ENCODE data around the gene CPSF4L.
"Not testable (repeated sequence)": the region's sequence is repeated elsewhere in the genome, so short reads cannot be mapped to it uniquely, and the experiment has no call there.

CPSF4L gene

DNA sequence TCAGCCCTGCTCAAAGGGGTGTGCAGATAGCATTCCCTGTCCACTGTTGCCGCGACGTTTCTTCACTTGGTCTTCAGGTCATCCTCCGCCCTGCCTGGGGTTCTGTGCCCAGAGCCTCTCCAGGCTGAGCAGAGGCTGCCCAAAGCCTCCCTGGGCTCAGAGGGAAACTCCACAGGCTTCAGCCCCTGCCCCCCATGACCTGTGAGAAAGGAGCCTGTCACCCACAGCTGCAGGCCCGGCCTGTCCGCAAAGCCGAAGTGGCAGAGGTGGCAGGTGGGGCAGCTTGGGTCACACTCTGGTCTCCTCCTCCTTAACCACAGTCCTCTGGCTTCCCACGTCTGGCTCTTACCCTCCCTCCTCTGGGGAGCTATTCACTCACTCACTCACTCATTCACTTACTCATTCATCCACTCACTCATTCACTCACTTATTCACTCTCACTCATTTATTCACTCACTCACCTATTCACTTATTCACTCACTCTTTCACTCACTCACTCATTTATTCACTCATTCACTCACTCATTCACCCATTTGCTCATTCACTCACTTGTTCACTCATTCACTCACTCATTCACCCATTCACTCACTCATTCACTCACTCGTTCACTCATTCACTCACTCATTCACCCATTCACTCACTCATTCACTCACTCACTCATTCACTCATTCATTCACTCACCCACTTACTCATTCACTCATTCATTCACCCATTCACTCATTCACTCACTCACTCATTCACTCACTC lies 7.1 kb upstream of the CPSF4L start:
- no peak for DNase-seq (ENCODE audit: low read depth, low spot score)

DNA sequence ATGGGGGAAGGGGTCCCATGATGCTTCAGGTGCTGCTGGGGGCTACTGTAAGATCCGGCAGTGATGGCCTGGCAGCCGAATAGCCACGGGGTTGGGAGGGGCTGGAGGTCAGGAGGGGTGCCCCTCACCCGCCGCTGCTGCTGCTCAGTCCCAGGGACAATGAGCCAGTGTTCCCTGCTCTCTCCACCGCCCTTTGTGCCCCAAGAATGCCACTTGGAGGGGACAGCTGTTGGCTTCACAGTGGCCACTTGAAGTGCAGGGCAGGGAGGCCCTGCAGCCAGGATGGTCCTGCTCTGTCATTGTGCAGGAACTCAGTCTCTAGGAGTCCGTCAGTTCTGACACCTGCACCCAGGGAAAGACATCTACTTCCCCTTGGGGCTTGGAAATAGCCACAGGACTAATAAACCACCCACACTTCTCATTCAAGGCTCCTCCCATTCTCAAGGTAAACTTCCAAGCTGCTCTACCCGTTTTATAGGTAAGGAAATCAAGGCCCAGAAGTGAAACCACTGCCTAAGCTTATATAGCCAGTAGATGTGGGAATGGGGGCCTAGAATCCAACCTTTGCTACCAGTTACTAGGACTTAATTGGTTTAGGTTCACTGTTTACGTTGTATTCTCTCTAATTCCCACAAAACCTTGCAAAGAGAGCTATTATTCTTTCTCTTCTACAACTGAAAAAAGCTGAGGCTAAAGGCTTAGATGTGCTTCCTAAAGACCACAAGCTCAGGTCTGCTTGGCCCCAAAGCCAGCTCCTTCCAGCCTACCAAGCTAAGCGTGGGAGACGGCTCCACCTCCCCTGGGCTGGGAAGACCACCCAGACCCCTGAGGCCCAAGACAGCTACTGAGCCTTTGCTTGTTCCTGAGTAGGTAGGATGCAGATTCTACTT lies 6.2 kb upstream of the CPSF4L start:
- no peak for DNase-seq (ENCODE audit: low read depth, low spot score)

DNA sequence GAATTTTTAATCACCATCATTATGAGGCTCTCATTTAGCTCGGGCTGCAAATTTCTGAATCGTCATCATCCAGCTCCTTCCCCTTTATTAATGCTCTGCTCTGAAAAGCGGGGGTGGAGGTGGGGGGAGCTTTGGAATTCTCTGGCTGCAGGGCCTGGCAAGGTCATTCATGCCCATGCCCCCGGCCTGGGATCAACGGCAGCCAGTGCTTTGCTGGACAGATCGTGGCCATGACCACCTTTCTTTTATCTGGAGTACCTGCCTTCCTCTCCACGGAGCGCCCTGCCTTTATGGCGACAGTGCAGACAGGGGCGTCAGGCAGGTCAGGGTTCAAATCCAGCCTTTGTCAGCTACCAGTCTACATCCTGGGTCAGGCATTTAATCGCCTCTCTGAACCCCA lies 5.1 kb upstream of the CPSF4L start:
- no peak for DNase-seq (ENCODE audit: low read depth, low spot score)

DNA sequence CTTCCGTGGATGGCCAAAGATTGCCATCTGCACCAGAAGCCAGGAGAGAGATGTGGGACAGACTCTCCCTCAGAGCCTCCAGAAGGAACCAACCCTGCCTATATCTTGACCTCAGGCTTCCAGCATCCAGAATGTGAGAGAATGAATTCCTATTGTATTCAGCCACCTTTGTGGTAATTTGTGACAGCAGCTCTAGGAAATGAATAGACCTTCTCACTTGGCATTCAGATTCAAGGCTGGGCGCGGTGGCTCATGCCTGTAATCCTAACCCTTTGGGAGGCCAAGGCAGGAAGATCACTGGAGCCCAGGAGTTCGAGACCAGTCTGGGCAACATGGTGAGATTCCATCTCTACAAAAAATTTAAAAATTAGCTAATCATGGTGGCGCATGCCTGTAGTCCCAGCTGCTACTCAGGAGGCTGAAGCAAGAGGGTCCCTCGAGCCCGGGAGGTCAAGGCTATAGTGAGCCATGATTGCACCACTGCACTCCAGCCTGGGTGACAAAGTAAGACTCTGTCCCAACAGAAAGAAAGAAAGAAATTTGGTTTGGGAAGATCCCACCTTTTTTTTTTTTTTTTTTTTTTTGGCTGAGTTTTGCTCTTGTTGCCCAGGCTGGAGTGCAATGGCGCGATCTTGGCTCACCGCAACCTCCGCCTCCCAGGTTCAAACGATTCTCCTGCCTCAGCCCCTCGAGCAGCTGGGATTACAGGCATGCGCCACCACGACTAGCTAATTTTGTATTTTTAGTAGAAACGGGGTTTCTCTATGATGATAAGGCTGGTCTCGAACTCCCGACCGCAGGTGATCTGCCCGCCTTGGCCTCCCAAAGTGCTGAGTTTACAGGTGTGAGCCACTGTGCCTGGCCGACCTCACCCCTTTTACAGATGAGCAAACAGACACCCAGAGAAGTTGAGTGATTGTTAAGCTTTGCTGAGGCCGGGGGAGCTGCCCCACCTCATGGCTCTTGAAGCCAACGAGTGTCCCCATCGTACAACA lies 4.3 kb upstream of the CPSF4L start:
- DNase-seq (ENCODE audit: low read depth, low spot score) = no peak

- DNase-seq (ENCODE audit: low read depth, low spot score) = not testable (repeated sequence)
These were observed 2.8 kb upstream of the CPSF4L start for GRCh38 chr17:73264448-73264847.

DNA sequence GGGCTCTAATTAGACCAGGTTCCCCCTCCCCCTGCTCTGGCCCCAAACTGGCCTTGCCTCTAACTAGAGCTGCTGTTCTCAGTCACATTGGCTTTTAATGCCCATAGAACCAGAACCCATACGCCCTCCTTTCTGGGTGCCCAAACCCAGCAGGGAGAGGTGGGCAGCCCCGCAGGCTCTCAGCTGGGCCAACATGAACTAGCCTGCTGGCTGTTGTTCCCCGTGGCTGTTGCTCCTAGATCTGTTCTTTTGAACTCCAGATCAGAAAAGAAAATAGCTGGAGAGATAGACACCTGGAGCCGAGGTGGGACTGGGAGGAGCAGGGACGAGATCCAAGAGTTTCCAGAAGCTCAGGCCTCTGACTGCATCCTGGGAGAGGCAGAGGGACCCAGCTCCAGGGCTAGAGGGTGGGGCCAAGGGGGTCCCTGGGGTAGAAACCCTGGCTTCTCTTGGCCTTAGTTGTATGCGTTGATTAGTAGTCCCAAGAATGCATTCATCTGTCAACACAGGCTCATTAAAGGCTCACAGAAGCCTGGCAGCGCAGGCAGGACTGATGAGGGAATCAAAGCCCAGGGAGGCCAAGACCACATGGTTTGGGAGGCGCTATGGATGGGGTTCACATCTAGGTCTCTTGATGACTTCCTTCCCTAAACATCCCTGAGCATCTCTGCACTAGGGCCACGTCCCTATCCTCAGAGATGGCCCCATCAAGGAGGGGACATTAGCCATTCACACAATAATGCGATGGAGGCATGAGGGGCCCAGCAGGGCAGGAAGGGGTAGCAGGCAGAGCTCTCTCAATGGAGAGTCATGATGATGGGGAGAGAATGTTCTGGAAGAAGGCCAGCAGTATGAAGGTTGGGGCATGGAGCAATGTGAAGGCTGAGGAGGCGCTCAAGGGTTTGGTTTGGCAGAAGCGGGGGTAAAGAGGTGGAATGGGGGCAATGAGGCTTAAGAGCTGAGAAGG lies 1.3 kb upstream of the CPSF4L start:
- no peak for DNase-seq (ENCODE audit: low read depth, low spot score)

- no peak for DNase-seq (ENCODE audit: low read depth, low spot score)
These were observed 434 bp upstream of the CPSF4L start for GRCh38 chr17:73261952-73262675.

- no peak for DNase-seq (ENCODE audit: low read depth, low spot score)
These were observed 4.2 kb downstream of the CPSF4L start for GRCh38 chr17:73257516-73257915.

DNA sequence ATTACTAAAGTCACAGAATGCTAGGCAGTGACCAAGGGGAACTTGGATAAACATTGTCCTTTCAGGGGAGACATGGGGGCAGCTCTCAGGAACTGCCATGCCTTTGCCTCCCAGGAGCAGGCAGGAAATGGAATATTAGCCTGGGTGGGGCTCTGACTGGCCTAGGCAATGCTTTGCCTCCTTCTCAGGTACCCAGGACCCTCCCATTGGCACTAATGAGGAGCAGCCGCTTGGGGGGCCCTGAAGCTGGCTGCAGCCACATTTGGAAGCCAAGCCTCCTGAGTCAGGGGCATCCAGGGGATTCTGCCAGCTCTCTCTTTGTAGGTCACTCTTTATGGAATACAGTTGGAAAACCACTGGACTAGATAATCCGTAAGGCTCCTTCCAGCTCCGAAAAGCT lies 5.5 kb downstream of the CPSF4L start:
- no peak for DNase-seq (ENCODE audit: low read depth, low spot score)

DNA sequence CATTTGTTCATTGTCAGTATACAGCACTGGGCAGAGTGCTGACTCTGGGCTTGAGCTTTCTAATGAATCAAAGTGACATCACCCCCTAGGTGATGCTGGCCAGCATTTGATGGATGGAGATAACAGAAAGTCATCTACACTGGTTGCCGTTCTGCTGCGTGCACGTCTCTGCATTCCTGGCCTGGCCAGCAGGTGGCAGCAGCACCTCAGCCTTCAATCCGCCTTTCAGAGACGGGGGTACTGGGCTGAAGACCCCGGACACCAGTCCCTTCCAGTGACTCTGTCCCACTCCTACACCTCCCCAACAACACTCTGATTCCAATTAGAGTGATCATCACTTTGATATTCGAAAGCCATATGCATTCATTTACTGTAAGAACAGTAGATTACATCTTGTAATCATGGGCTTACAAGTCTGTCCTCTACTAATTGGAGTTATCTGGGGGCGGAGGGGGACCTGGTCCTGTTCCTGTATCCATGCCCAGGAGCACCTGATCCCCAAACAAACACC lies 6.0 kb downstream of the CPSF4L start:
- DNase-seq (ENCODE audit: low read depth, low spot score) = peak; percentile 30

- DNase-seq (ENCODE audit: low read depth, low spot score) = no peak
These were observed 9.8 kb downstream of the CPSF4L start for GRCh38 chr17:73251871-73252270.

- no peak for DNase-seq (ENCODE audit: low read depth, low spot score)
These were observed 10.6 kb downstream of the CPSF4L start for GRCh38 chr17:73250851-73251640.

DNA sequence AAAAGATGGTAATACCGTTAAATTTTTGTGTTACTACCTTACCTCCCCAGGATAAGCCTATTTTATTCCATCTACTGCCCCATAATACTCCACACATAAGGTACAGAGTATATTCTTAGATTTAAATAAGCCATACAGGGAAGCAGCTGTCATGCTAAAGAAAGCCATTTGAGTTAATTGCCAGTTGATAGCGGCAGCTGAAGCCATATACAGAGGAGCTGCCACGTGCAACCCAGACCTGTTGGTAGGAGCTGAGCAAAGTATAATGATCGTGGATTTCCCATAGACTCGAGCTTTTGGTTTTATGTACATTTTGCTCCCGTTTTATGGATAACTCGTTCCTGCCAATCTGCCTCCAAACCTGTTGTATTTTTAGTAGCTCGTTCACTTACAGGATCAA lies 12.0 kb downstream of the CPSF4L start:
- DNase-seq (ENCODE audit: low read depth, low spot score) = no peak

- no peak for DNase-seq (ENCODE audit: low read depth, low spot score)
These were observed 13.1 kb downstream of the CPSF4L start for GRCh38 chr17:73248532-73248931.

DNA sequence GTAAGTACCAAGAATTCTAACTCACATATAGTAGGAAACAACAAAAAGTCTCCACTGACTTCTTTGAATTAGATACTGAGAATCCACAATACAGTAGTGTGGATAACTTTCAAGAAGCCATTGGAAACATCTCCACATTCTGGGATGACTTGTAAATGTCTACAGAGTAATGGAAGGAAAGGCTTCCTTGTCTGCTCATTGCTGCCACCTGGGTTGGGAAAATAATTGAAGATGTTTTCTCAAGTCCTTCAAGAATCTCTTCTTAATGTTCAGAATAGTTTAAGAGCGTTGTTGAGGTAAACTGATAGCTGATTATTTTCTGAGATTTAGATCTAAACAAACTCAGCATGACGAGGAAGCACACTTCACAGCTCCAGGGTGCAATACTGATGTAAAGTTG lies 14.0 kb downstream of the CPSF4L start:
- DNase-seq (ENCODE audit: low read depth, low spot score) = no peak

DNA sequence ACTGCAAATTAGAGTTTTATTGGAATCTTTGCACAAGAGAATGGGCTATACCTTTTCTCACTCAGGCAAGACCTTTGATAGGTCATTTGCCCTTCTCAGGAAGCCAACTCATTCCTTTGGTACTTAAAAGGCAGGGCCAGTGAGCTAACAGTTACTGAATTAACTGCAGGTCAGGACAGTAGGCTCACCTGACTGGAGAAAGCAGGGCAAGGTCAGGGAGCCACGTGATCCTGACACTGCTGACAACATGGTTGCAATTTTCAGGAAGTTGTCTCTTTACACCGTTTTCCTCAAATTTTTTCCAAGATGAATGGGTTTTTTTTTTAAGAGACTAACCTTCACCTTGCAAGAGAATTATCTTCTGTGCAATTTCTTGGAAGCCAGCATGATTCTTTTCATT lies 21.1 kb downstream of the CPSF4L start:
- DNase-seq (ENCODE audit: low read depth, low spot score) = no peak

- no peak for DNase-seq (ENCODE audit: low read depth, low spot score)
These were observed 24.0 kb downstream of the CPSF4L start for GRCh38 chr17:73237714-73238113.

GRCh38 chr17:73234736-73235135 lies 26.9 kb downstream of the CPSF4L start:
- no peak for DNase-seq (ENCODE audit: low read depth, low spot score)

Data from activated CD4-positive, CD25-positive, alpha-beta regulatory T cell treated with anti-CD3 and anti-CD28 coated beads, Interleukin-2, amount 50 U/mL, for 16 hours (primary cell).